ENCODE data around the gene KRT16. TPM values are rescaled to one million over a fixed set of nuclear protein-coding genes. Genes with fewer than 3 reads are reported as not detected.
"Not testable (repeated sequence)": the region's sequence is repeated elsewhere in the genome, so short reads cannot be mapped to it uniquely, and the experiment has no call there.

Gene KRT16
- total and polyA plus RNA-seq, 2 donors (not counting 3 experiments of a cell fraction or from before 2014, with no cell fraction given) = not detected

DNA sequence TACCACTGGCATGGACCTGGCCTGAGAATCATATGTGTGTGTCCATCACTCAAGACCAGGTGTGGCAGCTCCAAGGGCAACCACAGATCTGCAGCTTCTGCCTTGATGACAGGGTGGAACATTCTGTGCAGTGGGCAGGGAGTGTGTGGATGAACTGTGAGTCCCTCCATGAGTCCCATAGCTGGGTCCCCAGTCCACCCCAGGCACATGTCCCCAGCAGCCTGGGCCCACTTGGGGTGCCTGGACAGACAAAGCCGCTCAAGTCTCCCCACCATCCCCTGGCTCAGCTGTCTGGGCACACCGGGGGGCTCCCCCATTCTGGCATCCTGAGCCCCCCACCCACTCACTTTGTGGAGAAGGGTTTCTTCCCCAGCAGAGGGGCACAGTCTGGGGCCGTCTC is 4.6 kb upstream of the KRT16 start:
- Histone ChIP-seq H3K27me3 (ENCODE audit: control insufficient read depth in 2 of 2, insufficient read depth in 2 of 2, low read length in 2 of 2) (no peaks in the 10 kb centered on the region), H3K27ac (ENCODE audit: insufficient read depth, low read depth, low read length) (no peak overlapping the region), H3K79me2 (ENCODE audit: control insufficient read depth, insufficient read depth, low read length) (no peaks in the 10 kb centered on the region), H2AFZ (ENCODE audit: low read depth, low read length) (no peak overlapping the region), H3K9me1 (replicated peaks; ENCODE audit: control insufficient read depth, extremely low read depth, insufficient read depth, low read length) (no peaks in the 10 kb centered on the region), H3K4me1 (ENCODE audit: control insufficient read depth, extremely low read depth, insufficient read depth, low read length) (no peaks in the 10 kb centered on the region), H3K9me3 (replicated peaks; ENCODE audit: control insufficient read depth, insufficient read depth, low read length) (no peaks in the 10 kb centered on the region), H3K9ac (replicated peaks; ENCODE audit: extremely low read depth, insufficient read depth, low read length) (no peak overlapping the region), H3K36me3 (ENCODE audit: control insufficient read depth in 2 of 2, extremely low read depth in 1 of 2, insufficient read depth in 2 of 2, low read length in 2 of 2) (no peaks in the 10 kb centered on the region), H4K20me1 (replicated peaks; ENCODE audit: control insufficient read depth, extremely low read depth, insufficient read depth, low read length) (no peaks in the 10 kb centered on the region), H3K4me3 (replicated peaks in 1 of 3; ENCODE audit: insufficient read depth in 1 of 3, low read depth in 1 of 3, low read length in 3 of 3) (no peak overlapping the region), H3K4me2 (ENCODE audit: insufficient read depth, low read length) (no peak overlapping the region)
- POLR2A ChIA-PET = no interaction called here
- CTCF ChIA-PET = no interaction called here
- no TSS peak for BruUV-seq (replicated peaks)
- dilution Hi-C loops (cut with MboI; ENCODE audit: extremely low pct_ligation_motif_present, low sequenced_read_pairs) = no loop called here
- intact Hi-C loops (cut with micrococcal nuclease) = no loop called here
- FAIRE-seq (no peak), DNase-seq (ENCODE audit: low read depth, low spot score) (no peak)
- TF ChIP-seq FOS (IDR thresholded peaks at IDR 0.05; ENCODE audit: borderline replicate concordance, insufficient read depth, low read length) (no peak), EZH2 (IDR thresholded peaks at IDR 0.05; ENCODE audit: borderline replicate concordance, low read depth, low read length, severe bottlenecking) (no peak), JUN (IDR thresholded peaks at IDR 0.05; ENCODE audit: borderline replicate concordance, insufficient read depth, insufficient read length, low read depth) (no peak), GATA2 (IDR thresholded peaks at IDR 0.05; ENCODE audit: insufficient read depth, insufficient read length, low read depth, low read length) (no peak), MYC (IDR thresholded peaks at IDR 0.05; ENCODE audit: low read depth, low read length) (no peak), POLR2AphosphoS5 (IDR thresholded peaks at IDR 0.05; ENCODE audit: insufficient read depth, low read depth, low read length) (no peak), POLR2A (IDR thresholded peaks at IDR 0.05; ENCODE audit: low read depth, low read length) (no peak)
- TF ChIP-seq, protein P1, sequence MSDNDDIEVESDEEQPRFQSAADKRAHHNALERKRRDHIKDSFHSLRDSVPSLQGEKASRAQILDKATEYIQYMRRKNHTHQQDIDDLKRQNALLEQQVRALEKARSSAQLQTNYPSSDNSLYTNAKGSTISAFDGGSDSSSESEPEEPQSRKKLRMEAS (IDR thresholded peaks at IDR 0.05; ENCODE audit: insufficient read depth, insufficient read length) = no peak
- TF ChIP-seq, protein P2, sequence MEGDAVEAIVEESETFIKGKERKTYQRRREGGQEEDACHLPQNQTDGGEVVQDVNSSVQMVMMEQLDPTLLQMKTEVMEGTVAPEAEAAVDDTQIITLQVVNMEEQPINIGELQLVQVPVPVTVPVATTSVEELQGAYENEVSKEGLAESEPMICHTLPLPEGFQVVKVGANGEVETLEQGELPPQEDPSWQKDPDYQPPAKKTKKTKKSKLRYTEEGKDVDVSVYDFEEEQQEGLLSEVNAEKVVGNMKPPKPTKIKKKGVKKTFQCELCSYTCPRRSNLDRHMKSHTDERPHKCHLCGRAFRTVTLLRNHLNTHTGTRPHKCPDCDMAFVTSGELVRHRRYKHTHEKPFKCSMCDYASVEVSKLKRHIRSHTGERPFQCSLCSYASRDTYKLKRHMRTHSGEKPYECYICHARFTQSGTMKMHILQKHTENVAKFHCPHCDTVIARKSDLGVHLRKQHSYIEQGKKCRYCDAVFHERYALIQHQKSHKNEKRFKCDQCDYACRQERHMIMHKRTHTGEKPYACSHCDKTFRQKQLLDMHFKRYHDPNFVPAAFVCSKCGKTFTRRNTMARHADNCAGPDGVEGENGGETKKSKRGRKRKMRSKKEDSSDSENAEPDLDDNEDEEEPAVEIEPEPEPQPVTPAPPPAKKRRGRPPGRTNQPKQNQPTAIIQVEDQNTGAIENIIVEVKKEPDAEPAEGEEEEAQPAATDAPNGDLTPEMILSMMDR (IDR thresholded peaks at IDR 0.05; ENCODE audit: extremely low read depth in 1 of 2, insufficient read depth in 1 of 2, low read depth in 1 of 2, low read length in 2 of 2) = no peak

DNA sequence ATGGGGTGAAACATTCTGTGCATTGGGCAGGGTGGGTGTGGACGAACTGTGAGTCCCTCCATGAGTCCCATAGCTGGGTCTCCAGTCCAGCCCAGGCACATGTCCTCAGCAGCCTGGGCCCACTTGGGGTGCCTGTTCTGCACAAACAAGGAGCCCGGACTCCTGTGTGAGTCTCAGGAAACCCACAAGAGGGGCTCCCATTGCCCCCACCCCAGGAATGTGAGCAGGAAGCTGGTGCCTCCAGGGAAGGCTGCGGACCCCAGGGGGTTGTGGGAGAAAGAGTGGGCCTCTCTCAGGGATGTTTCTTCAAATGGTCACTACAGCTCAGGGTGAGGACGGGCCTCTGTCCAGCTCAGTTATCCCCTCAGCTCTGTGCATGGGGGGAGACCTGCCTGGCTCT is 3.9 kb upstream of the KRT16 start:
- CTCF ChIA-PET; BruUV-seq (replicated peaks); H3K4me3 ChIP-seq (replicated peaks in 1 of 3; ENCODE audit: insufficient read depth in 1 of 3, low read depth in 1 of 3, low read length in 3 of 3); H3K4me1 ChIP-seq (ENCODE audit: control insufficient read depth, extremely low read depth, insufficient read depth, low read length); H3K9ac ChIP-seq (replicated peaks; ENCODE audit: extremely low read depth, insufficient read depth, low read length); H4K20me1 ChIP-seq (replicated peaks; ENCODE audit: control insufficient read depth, extremely low read depth, insufficient read depth, low read length); POLR2A ChIA-PET; H3K27ac ChIP-seq (ENCODE audit: insufficient read depth, low read depth, low read length); H3K9me3 ChIP-seq (replicated peaks; ENCODE audit: control insufficient read depth, insufficient read depth, low read length); H2AFZ ChIP-seq (ENCODE audit: low read depth, low read length); H3K36me3 ChIP-seq (ENCODE audit: control insufficient read depth in 2 of 2, extremely low read depth in 1 of 2, insufficient read depth in 2 of 2, low read length in 2 of 2); H3K79me2 ChIP-seq (ENCODE audit: control insufficient read depth, insufficient read depth, low read length); H3K4me2 ChIP-seq (ENCODE audit: insufficient read depth, low read length); H3K27me3 ChIP-seq (ENCODE audit: control insufficient read depth in 2 of 2, insufficient read depth in 2 of 2, low read length in 2 of 2); DNase-seq (ENCODE audit: low read depth, low spot score); intact Hi-C loops (cut with micrococcal nuclease); H3K9me1 ChIP-seq (replicated peaks; ENCODE audit: control insufficient read depth, extremely low read depth, insufficient read depth, low read length); FAIRE-seq; dilution Hi-C loops (cut with MboI; ENCODE audit: extremely low pct_ligation_motif_present, low sequenced_read_pairs): not testable (repeated sequence)
